ENCODE results near the gene CDV3. TPM values are rescaled to one million over a fixed set of nuclear protein-coding genes. Genes with fewer than 3 reads are reported as not detected.

The CDV3 gene
- total RNA-seq, 1 donor from 2014 or later: 271 TPM

- DNase-seq (ENCODE audit: low read depth, low spot score): no peak
Measured at GRCh38 chr3:133568294-133569014, 5.0 kb upstream of the CDV3 start.

GRCh38 chr3:133570139-133570936, 3.1 kb upstream of the CDV3 start:
- peak; percentile 91 for DNase-seq (ENCODE audit: low read depth, low spot score)

DNA sequence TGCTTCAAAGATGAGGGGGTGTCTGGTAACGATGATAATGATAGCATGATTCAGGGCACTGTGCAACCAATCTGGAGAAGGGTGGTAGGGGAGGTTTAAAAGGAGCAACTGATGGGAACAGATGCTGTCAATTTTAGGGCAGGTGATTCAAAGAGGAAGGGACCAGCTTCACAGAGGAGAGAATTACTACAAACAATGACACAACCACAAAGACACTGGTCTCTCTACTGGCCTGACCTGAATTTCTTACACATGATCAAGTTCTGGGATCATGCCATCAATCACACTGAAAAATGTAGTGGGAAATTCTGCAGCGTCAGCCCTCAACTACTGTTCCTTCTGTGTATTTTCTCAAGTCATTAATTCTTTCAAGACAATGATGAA, 2.6 kb upstream of the CDV3 start:
- DNase-seq (ENCODE audit: low read depth, low spot score): no peak

- no peak for DNase-seq (ENCODE audit: low read depth, low spot score)
Measured at GRCh38 chr3:133572158-133573053, 1.1 kb upstream of the CDV3 start.

DNA sequence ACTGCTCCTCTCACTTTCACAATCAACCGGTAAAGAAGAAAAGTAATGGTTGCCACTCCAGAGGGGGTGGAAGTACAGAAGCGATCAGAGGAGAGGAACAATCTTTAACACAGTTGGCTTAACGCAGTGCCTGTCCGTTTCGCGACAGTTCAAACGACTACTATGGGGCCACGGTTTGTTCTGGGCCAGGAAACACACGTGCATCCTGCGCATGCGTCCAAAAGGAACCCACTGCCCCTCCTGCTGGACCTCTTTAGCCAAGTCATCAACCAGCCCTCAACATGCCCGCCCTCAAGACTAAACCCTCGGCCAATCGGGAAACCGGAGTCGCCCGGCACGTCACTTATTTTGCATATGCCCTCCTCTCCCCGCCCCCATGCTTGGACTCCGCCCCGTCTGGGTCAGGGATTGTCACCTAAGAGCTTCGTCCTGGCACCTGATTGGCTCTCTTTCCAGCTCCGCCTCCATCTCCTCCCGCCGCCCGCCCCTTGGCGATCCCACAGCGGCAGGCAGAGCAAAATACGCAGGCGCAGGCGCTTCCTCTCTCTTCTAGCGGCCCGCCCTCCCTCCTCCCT, 345 bp upstream of the CDV3 start:
- DNase-seq (ENCODE audit: low read depth, low spot score): peak; percentile 100

DNA sequence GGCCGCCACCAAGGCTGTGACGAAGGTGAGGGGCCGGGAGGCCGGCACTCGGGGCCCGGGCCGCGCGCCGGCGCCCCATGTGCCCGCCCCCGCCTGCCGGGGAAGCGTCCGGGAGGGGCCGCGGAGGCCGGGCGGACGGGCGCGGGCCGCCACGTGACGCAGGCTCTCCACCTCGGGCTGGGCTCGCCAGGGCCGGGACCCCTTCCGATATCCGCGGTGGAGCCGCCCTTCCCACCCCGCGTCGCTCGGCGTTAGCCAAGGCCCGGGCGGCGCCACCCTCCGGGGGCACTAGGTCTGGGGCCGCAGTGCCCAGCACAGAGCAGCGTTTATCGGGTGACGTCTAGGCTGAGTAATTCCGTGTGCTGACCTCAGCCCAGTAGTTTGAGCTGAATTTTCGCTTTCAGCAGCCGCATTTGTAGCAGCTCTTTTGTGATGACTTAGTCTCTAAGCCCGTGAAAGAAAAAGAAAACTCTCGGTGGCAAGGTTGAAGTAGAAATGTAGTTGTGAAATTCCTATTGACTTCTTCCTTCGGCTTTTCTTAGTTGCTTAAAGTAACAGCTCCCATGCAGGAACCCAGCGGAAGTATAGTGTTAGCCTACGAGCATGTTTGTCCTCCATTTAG, 885 bp downstream of the CDV3 start:
- DNase-seq (ENCODE audit: low read depth, low spot score): no peak

DNA sequence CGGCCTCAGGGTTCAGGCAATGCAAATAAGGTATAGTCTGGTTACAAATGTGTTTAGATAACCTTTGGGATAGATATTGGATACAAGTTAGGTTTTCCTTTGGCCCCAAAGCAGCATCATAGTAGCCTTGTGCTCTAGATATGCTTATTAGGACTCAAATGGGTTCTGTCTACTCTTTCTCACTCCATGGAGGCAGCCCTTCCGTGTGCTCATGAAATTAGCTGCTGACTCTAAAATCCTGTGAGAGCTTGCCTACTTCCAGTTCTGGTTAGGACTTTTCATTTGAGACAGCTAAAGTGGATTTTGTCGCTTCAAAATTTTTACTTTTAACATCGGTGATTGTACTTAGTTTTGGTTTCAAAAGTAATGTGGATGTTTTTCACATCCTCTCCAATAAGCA, 1.6 kb downstream of the CDV3 start:
- no peak for DNase-seq (ENCODE audit: low read depth, low spot score)

DNA sequence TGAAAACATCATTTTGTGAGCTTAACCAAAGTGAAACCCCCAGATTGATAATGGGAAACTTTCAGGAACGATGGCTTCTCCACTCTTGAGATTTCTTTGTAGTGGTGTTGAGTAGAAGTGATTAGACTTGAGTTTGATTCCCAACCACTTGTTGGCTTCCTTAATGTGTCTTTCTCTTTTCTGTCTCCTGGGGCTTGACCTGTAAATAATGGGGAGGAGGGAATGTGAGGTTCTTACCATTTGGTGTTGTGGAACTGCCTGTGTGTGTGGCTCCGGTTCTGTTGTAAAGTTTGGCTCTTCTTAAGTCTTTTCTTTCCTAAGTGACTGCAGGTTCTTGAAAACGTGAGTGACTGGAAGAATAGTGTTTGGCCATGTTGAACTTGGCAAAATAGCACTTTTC, 2.7 kb downstream of the CDV3 start:
- DNase-seq (ENCODE audit: low read depth, low spot score): no peak

DNA sequence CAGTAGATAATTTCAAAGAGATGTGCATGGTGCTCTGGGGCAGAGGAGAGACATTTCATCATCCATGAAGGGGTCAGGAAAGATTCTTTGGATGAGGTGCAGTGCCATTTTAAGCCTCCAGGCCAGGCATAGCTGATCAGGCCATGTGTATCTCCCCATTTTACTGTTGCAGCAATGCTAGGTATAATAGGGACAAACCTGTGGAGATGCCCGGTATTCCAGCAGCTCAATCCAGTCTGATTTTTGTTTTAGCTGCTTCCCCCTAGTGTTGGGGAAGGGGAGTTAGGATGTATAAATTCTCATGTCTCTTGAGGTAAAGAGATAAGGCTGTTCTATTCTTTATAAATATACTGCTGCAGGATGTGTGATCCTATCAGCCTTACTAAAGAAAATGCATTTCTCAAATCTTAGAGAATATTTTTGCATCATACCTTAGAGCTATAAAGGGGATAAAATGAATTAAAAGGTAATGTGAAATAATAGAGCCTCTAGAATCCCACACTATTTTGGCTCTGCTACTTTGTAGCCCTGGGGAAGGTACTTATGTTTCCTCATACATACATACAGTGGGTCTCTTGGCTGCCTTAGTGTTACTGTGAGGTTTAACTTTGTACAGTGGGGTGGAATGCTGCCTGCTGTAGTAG, 5.2 kb downstream of the CDV3 start:
- no peak for DNase-seq (ENCODE audit: low read depth, low spot score)

DNA sequence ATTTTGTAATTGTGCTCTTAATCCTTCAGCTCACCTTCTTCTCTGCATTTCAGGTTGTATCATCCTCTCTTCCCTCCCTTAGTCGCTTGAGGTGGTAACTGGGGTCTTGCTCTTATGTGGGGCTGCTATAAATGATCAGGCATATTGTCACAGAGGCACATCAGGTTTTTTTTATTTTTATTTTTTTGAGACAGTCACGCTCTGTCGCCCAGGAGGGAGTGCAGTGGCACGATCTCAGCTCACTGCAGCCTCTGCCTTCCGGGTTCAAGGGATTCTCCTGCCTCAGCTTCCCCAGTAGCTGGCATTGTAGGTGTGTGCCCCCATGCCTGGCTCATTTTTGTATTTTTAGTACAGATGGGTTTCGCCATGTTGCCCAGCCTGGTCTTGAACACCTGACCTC, 9.9 kb downstream of the CDV3 start:
- DNase-seq (ENCODE audit: low read depth, low spot score): no peak

DNA sequence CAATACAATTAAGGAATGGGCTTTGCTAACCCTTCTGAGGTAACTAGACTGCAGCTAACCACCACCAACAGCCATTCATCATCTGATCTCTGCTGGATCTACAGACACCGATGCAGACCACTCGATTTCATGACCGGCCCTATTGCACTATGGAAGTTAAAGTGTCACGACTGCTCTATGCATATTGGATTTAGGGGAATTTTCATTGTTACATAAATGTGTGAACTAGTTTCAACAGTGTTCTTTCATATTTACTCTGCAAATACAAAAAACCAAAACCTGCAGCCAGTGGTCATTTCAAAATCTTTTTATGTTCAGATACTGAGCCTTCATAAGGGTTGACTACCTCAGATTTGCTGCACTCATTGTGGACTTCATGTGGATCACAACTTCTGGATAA, 14.5 kb downstream of the CDV3 start:
- DNase-seq (ENCODE audit: low read depth, low spot score): no peak

- DNase-seq (ENCODE audit: low read depth, low spot score): no peak
Measured at GRCh38 chr3:133588784-133589465, 15.4 kb downstream of the CDV3 start.

DNA sequence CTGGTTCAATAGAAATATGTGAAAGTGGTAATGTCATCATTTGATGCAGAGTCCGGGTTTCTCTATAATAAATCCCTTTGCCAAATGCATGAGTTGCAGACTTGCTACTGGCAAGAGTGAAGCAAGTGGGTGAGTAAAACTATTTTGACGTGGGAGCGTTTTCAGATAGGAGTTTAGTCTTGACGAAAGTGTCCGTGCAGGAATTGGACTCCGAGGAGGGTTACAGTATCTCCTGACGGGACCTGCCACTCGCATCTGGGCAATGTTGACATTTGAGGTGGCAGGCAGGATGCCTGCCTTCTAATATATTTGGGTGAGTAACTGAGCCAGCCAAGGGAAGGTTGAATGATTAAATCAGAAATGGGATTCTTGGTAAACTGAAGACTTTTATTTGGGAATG, 16.0 kb downstream of the CDV3 start:
- DNase-seq (ENCODE audit: low read depth, low spot score): no peak

- DNase-seq (ENCODE audit: low read depth, low spot score): no peak
Measured at GRCh38 chr3:133591271-133591742, 17.8 kb downstream of the CDV3 start.

DNA sequence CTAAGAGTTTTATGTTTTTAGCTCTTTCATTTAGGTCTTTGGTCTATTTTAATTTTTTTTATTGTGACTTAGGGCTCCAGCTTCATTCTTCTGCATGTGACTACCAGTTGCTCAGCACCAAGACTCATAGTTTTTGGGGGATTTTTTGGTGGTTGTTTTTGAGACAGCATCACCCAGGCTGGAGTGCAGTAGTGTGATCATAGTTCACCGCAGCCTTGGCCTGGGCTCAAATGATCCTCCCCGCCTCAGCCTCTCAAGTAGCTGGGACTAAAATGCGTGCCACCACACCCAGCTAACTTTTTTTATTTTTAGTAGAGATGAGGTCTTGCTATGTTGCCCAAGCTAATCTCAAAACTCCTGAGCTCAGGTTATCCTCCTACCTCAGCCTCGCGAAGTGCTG, 19.4 kb downstream of the CDV3 start:
- no peak for DNase-seq (ENCODE audit: low read depth, low spot score)

DNA sequence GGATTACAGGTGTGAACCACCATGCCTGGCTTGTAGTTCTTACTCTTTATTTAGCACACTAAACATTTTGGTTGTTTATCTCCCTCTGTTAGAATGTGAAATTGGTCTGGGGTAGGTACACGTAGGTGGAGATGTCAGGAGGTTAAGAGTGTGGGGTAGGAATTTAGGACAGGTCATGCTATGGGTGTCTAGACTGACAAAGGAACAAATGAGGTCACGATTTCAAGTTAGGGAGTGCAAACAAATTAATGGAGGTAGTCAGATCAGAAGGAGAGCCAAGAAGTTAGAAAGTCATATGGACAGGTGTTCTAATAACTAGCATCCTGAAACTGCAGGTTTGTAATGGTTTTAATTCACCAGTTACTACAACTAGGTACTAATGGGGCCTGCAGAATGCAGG, 19.8 kb downstream of the CDV3 start:
- DNase-seq (ENCODE audit: low read depth, low spot score): no peak

DNA sequence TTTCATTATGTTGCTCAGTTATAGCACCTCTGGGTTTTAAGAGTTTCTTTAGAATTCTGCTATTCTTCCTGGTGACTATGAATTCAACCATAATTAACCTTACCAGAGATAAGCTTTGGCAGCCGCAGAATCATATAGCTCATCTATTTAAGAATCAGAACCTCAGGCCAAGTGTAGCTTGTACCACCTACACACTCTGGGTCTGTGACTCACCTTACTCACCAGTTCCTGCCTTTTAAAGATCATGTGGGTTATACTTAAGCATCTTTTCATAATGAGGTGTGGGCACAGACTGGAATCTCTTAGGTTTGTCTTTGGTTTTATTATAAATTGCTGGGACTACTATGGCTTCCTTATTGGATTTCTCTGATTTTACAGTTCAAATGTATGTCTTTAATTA, 21.9 kb downstream of the CDV3 start:
- DNase-seq (ENCODE audit: low read depth, low spot score): no peak

DNA sequence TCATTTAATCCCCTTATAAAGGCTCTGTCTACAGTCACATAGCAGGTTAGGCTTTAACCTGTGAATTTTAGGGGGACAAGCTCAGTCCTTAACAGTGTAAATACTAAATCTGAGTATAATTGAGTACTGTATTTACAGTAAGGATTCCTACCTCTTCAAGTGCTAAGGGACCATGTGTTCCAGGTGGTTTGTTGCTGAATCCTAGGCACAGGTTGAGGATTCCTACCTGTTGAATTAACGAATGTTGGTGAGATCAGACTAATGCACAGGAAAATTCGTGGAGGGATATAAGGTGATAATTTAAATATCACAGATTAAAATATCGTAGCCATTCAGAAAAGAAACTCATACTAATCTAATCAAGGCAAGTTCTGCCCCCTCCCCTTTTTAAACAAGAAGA, 24.9 kb downstream of the CDV3 start:
- DNase-seq (ENCODE audit: low read depth, low spot score): no peak

DNA sequence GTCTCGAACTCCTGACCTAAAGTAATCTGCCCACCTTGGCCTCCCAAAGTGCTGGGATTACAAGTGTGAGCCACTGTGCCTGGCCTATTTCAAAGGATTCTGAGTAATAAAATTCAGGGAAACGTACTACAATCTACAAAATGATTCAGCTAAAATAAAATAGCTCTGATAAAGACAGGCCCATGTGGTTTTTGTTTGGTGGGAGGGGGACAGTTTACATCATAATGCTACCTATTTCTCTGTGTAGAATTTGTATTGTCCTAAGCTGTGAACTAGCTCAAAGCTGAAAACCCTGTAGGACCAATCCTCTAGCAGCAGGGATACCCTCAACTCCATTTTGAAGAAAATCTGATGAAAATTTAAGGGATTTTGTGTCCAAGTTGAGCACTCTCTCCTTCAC, 25.8 kb downstream of the CDV3 start:
- no peak for DNase-seq (ENCODE audit: low read depth, low spot score)

DNA sequence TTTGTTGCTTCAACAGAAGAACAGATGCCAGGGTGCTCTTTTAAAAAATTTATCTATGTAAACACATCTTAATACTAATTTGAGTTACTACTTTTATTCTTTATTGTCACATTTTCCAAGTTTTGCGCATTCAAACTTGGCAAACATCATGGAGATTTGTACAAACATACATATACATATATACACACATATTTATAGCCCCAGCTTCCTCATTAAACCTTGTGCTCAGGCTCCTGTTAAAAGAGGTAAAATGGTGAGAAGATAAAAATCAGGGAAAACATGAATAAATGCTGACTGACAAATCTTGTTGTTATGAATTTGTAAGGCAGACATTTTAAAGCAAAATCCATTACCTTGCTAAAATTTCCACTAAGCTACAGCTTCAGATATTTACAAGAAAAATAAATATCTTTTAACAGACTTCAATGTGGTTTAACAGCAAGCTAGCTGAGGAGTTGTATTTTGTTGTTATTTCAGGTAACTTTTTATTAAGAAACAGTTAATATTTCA, 27.1 kb downstream of the CDV3 start:
- no peak for DNase-seq (ENCODE audit: low read depth, low spot score)
